HUES6 (cell line): ENCODE measurements around the gene KDM3B.

Source experiments
- H3K27ac ChIP-seq: 2 replicates; pipeline ENCODE4 v1.7.0; 2013; ENCODE audit warnings: low read depth, mild to moderate bottlenecking, low read length, inconsistent platforms
- H3K27me3 ChIP-seq: 2 replicates; pipeline ENCODE4 v1.6.1; 2013; ENCODE audit warnings: low read length; ENCODE audit not compliant: control insufficient read depth, insufficient read depth
- H3K36me3 ChIP-seq: 2 replicates; pipeline ENCODE4 v1.6.1; 2013; ENCODE audit warnings: low read length; ENCODE audit not compliant: control insufficient read depth, insufficient read depth
- H3K4me1 ChIP-seq: 2 replicates; pipeline ENCODE4 v1.6.1; 2013; ENCODE audit warnings: low read length; ENCODE audit not compliant: control insufficient read depth, insufficient read depth
- H3K4me3 ChIP-seq: 2 replicates; pipeline ENCODE4 v1.5.1; 2013; ENCODE audit warnings: low read depth, low read length
- H3K9ac ChIP-seq: one replicate; pipeline ENCODE4 v1.6.1; 2013; ENCODE audit warnings: mild to moderate bottlenecking, low read length
- H3K9me3 ChIP-seq: 2 replicates; pipeline ENCODE4 v1.6.1; 2013; ENCODE audit warnings: low read depth, low read length; ENCODE audit not compliant: control insufficient read depth, insufficient read depth

Gene KDM3B

GRCh38 chr5:138464388-138465260 lies 112.1 kb downstream of the KDM3B start:
- Histone ChIP-seq H3K9ac (peak overlapping the region; percentile 89), H3K27me3 (peaks cover 27% of the 10 kb centered on the region), H3K9me3 (no peaks in the 10 kb centered on the region), H3K36me3 (peaks cover 16% of the 10 kb centered on the region), H3K4me1 (peaks cover 13% of the 10 kb centered on the region), H3K27ac (peak overlapping the region; percentile 97), H3K4me3 (peak overlapping the region; percentile 85)

DNA sequence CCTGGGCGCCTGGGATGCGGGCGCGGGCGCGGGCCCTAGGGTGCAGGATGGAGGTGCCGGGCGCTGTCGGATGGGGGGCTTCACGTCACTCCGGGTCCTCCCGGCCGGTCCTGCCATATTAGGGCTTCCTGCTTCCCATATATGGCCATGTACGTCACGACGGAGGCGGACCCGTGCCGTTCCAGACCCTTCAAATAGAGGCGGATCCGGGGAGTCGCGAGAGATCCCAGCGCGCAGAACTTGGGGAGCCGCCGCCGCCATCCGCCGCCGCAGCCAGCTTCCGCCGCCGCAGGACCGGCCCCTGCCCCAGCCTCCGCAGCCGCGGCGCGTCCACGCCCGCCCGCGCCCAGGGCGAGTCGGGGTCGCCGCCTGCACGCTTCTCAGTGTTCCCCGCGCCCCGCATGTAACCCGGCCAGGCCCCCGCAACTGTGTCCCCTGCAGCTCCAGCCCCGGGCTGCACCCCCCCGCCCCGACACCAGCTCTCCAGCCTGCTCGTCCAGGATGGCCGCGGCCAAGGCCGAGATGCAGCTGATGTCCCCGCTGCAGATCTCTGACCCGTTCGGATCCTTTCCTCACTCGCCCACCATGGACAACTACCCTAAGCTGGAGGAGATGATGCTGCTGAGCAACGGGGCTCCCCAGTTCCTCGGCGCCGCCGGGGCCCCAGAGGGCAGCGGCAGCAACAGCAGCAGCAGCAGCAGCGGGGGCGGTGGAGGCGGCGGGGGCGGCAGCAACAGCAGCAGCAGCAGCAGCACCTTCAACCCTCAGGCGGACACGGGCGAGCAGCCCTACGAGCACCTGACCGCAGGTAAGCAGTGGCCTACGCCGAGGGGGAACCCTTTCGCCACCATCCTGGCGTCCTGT lies 113.0 kb downstream of the KDM3B start, which contains the start of gene EGR1:
TSS of gene EGR1 (plus strand) at position 219 of the 864 bp plus-strand sequence. CDS start at position 502, 283 bp downstream.
- Histone ChIP-seq H3K4me3 (peak within 1 kb of the TSS; percentile 85), H3K9ac (peak within 1 kb of the TSS; percentile 89), H3K27me3 (peaks cover 27% of the 10 kb centered on the region), H3K9me3 (no peaks in the 10 kb centered on the region), H3K4me1 (peaks cover 10% of the 10 kb centered on the region), H3K36me3 (peaks cover 16% of the 10 kb centered on the region), H3K27ac (peak within 1 kb of the TSS; percentile 97)

- Histone ChIP-seq H3K4me3 (peak overlapping the region; percentile 85), H3K36me3 (peaks cover 16% of the 10 kb centered on the region), H3K4me1 (peaks cover 10% of the 10 kb centered on the region; the same call in 1 of the 2 replicates), H3K27me3 (peaks cover 27% of the 10 kb centered on the region), H3K9me3 (no peaks in the 10 kb centered on the region), H3K9ac (peak overlapping the region; percentile 89), H3K27ac (no peak overlapping the region)
Measured at GRCh38 chr5:138466125-138466899, 113.8 kb downstream of the KDM3B start.

GRCh38 chr5:138466900-138467710 lies 114.6 kb downstream of the KDM3B start:
- Histone ChIP-seq H3K27ac (no peak overlapping the region), H3K27me3 (peaks cover 27% of the 10 kb centered on the region), H3K4me3 (peak overlapping the region; percentile 85), H3K9ac (peak overlapping the region; percentile 89), H3K9me3 (no peaks in the 10 kb centered on the region), H3K4me1 (peaks cover 12% of the 10 kb centered on the region), H3K36me3 (peaks cover 16% of the 10 kb centered on the region)

- no peak overlapping the region for H3K27ac ChIP-seq
- no peaks in the 10 kb centered on the region for H3K9me3 ChIP-seq
- H3K4me3 ChIP-seq, result peak overlapping the region; percentile 85; the same call in 1 of the 2 replicates
- peaks cover 27% of the 10 kb centered on the region for H3K27me3 ChIP-seq
- H3K4me1 ChIP-seq, result peaks cover 17% of the 10 kb centered on the region
- H3K9ac ChIP-seq, result no peak overlapping the region
- H3K36me3 ChIP-seq, result peaks cover 16% of the 10 kb centered on the region
Measured at GRCh38 chr5:138467711-138468132, 115.2 kb downstream of the KDM3B start.

DNA sequence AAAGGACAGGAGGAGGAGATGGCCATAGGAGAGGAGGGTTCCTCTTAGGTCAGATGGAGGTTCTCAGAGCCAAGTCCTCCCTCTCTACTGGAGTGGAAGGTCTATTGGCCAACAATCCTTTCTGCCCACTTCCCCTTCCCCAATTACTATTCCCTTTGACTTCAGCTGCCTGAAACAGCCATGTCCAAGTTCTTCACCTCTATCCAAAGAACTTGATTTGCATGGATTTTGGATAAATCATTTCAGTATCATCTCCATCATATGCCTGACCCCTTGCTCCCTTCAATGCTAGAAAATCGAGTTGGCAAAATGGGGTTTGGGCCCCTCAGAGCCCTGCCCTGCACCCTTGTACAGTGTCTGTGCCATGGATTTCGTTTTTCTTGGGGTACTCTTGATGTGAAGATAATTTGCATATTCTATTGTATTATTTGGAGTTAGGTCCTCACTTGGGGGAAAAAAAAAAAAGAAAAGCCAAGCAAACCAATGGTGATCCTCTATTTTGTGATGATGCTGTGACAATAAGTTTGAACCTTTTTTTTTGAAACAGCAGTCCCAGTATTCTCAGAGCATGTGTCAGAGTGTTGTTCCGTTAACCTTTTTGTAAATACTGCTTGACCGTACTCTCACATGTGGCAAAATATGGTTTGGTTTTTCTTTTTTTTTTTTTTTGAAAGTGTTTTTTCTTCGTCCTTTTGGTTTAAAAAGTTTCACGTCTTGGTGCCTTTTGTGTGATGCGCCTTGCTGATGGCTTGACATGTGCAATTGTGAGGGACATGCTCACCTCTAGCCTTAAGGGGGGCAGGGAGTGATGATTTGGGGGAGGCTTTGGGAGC lies 115.9 kb downstream of the KDM3B start:
- Histone ChIP-seq H3K36me3 (peaks cover 16% of the 10 kb centered on the region), H3K27ac (no peak overlapping the region), H3K4me3 (peak overlapping the region; percentile 85; the same call in 1 of the 2 replicates), H3K9me3 (no peaks in the 10 kb centered on the region), H3K27me3 (peaks cover 27% of the 10 kb centered on the region), H3K4me1 (peaks cover 16% of the 10 kb centered on the region), H3K9ac (no peak overlapping the region)

DNA sequence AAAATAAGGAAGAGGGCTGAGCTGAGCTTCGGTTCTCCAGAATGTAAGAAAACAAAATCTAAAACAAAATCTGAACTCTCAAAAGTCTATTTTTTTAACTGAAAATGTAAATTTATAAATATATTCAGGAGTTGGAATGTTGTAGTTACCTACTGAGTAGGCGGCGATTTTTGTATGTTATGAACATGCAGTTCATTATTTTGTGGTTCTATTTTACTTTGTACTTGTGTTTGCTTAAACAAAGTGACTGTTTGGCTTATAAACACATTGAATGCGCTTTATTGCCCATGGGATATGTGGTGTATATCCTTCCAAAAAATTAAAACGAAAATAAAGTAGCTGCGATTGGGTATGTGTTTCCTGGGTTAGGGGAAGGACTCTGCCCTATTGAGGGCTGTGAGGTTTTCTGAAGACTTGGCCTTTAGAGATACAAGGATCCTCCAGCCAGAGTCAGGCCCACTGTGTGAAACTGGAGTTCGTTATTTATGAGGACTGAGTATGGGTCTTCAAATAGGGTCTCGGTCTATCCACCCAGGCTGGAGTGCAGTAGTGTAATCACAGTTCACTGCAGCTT lies 116.6 kb downstream of the KDM3B start:
- Histone ChIP-seq H3K9ac (no peak overlapping the region), H3K4me1 (peaks cover 12% of the 10 kb centered on the region), H3K4me3 (no peak overlapping the region), H3K27ac (no peak overlapping the region), H3K36me3 (peaks cover 16% of the 10 kb centered on the region), H3K27me3 (peaks cover 27% of the 10 kb centered on the region), H3K9me3 (no peaks in the 10 kb centered on the region)

- Histone ChIP-seq H3K4me1 (peaks cover 12% of the 10 kb centered on the region), H3K4me3 (no peak overlapping the region), H3K9ac (no peak overlapping the region), H3K27me3 (peaks cover 27% of the 10 kb centered on the region), H3K9me3 (no peaks in the 10 kb centered on the region), H3K36me3 (peaks cover 16% of the 10 kb centered on the region), H3K27ac (no peak overlapping the region)
Measured at GRCh38 chr5:138469540-138470321, 117.2 kb downstream of the KDM3B start.
